ENCODE results near the gene PPIE. TPM values are rescaled to one million over a fixed set of nuclear protein-coding genes. Genes with fewer than 3 reads are reported as not detected.

Gene PPIE
- polyA plus RNA-seq, 1 donor (not counting 4 experiments of a cell fraction or from before 2014, with no cell fraction given), result 60.6 TPM

- H3K36me3 ChIP-seq (ENCODE audit: control insufficient read depth in 2 of 2, extremely low read depth in 1 of 2, insufficient read depth in 2 of 2, low read length in 2 of 2), result peaks cover 28 to 40% of the 10 kb centered on the region in 2 experiments
- dilution Hi-C loops (cut with MboI; ENCODE audit: extremely low pct_ligation_motif_present, low sequenced_read_pairs), result no loop called here
Observed at GRCh38 chr1:39752703-39753102, 14.0 kb downstream of the PPIE start.

GRCh38 chr1:39753132-39754025 lies 14.7 kb downstream of the PPIE start:
- Histone ChIP-seq H3K4me2 (ENCODE audit: control insufficient read depth, extremely low read depth, insufficient read depth, low read depth, low read length) (no peak overlapping the region), H3K9me3 (ENCODE audit: control insufficient read depth, low read depth, low read length) (no peaks in the 10 kb centered on the region), H3K9me1 (ENCODE audit: control insufficient read depth, extremely low read depth, insufficient read depth, low read length) (no peaks in the 10 kb centered on the region), H4K20me1 (ENCODE audit: control insufficient read depth, extremely low read depth, insufficient read depth, low read length) (no peaks in the 10 kb centered on the region), H3K36me3 (ENCODE audit: control insufficient read depth in 2 of 2, extremely low read depth in 1 of 2, insufficient read depth in 2 of 2, low read length in 2 of 2) (peaks cover 28 to 39% of the 10 kb centered on the region in 2 experiments), H3K4me1 (ENCODE audit: control insufficient read depth, extremely low read depth, insufficient read depth, low read length) (no peaks in the 10 kb centered on the region), H3K27ac (ENCODE audit: control insufficient read depth, insufficient read depth, low read length) (no peak overlapping the region), H2AFZ (ENCODE audit: control insufficient read depth, low read length) (no peak overlapping the region), H3K9ac (ENCODE audit: control insufficient read depth, extremely low read depth, insufficient read depth, low read length) (no peak overlapping the region), H3K4me3 (ENCODE audit: control insufficient read depth in 2 of 3, extremely low read depth in 1 of 3, insufficient read depth in 2 of 3, low read depth in 1 of 3, low read length in 3 of 3) (no peak overlapping the region), H3K27me3 (ENCODE audit: control insufficient read depth, extremely low read depth, insufficient read depth, low read length) (no peaks in the 10 kb centered on the region), H3K79me2 (ENCODE audit: control insufficient read depth, insufficient read depth, low read length) (no peaks in the 10 kb centered on the region)
- TF ChIP-seq EZH2 (IDR thresholded peaks at IDR 0.05; ENCODE audit: low read length) (no peak), CTCF (optimal IDR thresholded peaks at IDR 0.05 in 1 of 3, IDR thresholded peaks at IDR 0.05 in 1 of 3, conservative IDR thresholded peaks at IDR 0.05 in 1 of 3; ENCODE audit: extremely low read depth in 1 of 3, insufficient read depth in 2 of 3, low read length in 3 of 3) (no peak)
- dilution Hi-C loops (cut with MboI; ENCODE audit: extremely low pct_ligation_motif_present, low sequenced_read_pairs), result no loop called here
- FAIRE-seq, result no peak
- DNase-seq (ENCODE audit: low read depth, low spot score), result no peak

More at GRCh38 chr1:39752703-39753102, 14.0 kb downstream of the PPIE start:
- H2AFZ ChIP-seq (ENCODE audit: control insufficient read depth, low read length), result no peak overlapping the region
- TF ChIP-seq EZH2 (IDR thresholded peaks at IDR 0.05; ENCODE audit: low read length) (no peak), CTCF (optimal IDR thresholded peaks at IDR 0.05 in 1 of 3, IDR thresholded peaks at IDR 0.05 in 1 of 3, conservative IDR thresholded peaks at IDR 0.05 in 1 of 3; ENCODE audit: extremely low read depth in 1 of 3, insufficient read depth in 2 of 3, low read length in 3 of 3) (no peak)
- no peak for FAIRE-seq
- no peaks in the 10 kb centered on the region for H3K27me3 ChIP-seq (ENCODE audit: control insufficient read depth, extremely low read depth, insufficient read depth, low read length)
- no peak for DNase-seq (ENCODE audit: low read depth, low spot score)
- no peaks in the 10 kb centered on the region for H3K9me1 ChIP-seq (ENCODE audit: control insufficient read depth, extremely low read depth, insufficient read depth, low read length)
- H4K20me1 ChIP-seq (ENCODE audit: control insufficient read depth, extremely low read depth, insufficient read depth, low read length), result no peaks in the 10 kb centered on the region
- H3K4me1 ChIP-seq (ENCODE audit: control insufficient read depth, extremely low read depth, insufficient read depth, low read length), result no peaks in the 10 kb centered on the region
- H3K9me3 ChIP-seq (ENCODE audit: control insufficient read depth, low read depth, low read length), result no peaks in the 10 kb centered on the region
- H3K4me3 ChIP-seq (ENCODE audit: control insufficient read depth in 2 of 3, extremely low read depth in 1 of 3, insufficient read depth in 2 of 3, low read depth in 1 of 3, low read length in 3 of 3), result no peak overlapping the region
- H3K9ac ChIP-seq (ENCODE audit: control insufficient read depth, extremely low read depth, insufficient read depth, low read length), result no peak overlapping the region
- H3K27ac ChIP-seq (ENCODE audit: control insufficient read depth, insufficient read depth, low read length), result no peak overlapping the region
- H3K79me2 ChIP-seq (ENCODE audit: control insufficient read depth, insufficient read depth, low read length), result no peaks in the 10 kb centered on the region
- H3K4me2 ChIP-seq (ENCODE audit: control insufficient read depth, extremely low read depth, insufficient read depth, low read depth, low read length), result no peak overlapping the region
